PFSK-1 (cell line): ENCODE measurements around the gene DDC.

ENCODE experiments used
- POLR2AphosphoS5 ChIP-seq: IDR thresholded peaks from 2 replicates; pipeline ENCODE4 v1.6.1; 2012; ENCODE audit warnings: low read depth, mild to moderate bottlenecking, control low read depth, low read length, moderate library complexity
- SIN3A ChIP-seq: IDR thresholded peaks from 2 replicates; pipeline ENCODE4 v1.6.1; 2012; ENCODE audit warnings: mild to moderate bottlenecking, low read length, moderate library complexity, borderline replicate concordance; ENCODE audit not compliant: insufficient read depth
- TAF1 ChIP-seq: IDR thresholded peaks from 2 replicates; pipeline ENCODE4 v1.6.1; 2012; ENCODE audit warnings: low read length, control low read depth, borderline replicate concordance; ENCODE audit not compliant: insufficient read depth
- TF ChIP-seq, protein P1 (sequence below), 2 experiments: IDR thresholded peaks; 2 replicates each; pipeline versions ENCODE4 v1.6.1 to v1.8.0; 2011 to 2012; ENCODE audit warnings: low read depth in 2 of 2, low read length in 2 of 2, control low read depth in 1 of 2, inconsistent platforms in 1 of 2, mild to moderate bottlenecking in 1 of 2, moderate library complexity in 1 of 2; ENCODE audit not compliant: insufficient read depth in 1 of 2

- TF ChIP-seq, protein P1, sequence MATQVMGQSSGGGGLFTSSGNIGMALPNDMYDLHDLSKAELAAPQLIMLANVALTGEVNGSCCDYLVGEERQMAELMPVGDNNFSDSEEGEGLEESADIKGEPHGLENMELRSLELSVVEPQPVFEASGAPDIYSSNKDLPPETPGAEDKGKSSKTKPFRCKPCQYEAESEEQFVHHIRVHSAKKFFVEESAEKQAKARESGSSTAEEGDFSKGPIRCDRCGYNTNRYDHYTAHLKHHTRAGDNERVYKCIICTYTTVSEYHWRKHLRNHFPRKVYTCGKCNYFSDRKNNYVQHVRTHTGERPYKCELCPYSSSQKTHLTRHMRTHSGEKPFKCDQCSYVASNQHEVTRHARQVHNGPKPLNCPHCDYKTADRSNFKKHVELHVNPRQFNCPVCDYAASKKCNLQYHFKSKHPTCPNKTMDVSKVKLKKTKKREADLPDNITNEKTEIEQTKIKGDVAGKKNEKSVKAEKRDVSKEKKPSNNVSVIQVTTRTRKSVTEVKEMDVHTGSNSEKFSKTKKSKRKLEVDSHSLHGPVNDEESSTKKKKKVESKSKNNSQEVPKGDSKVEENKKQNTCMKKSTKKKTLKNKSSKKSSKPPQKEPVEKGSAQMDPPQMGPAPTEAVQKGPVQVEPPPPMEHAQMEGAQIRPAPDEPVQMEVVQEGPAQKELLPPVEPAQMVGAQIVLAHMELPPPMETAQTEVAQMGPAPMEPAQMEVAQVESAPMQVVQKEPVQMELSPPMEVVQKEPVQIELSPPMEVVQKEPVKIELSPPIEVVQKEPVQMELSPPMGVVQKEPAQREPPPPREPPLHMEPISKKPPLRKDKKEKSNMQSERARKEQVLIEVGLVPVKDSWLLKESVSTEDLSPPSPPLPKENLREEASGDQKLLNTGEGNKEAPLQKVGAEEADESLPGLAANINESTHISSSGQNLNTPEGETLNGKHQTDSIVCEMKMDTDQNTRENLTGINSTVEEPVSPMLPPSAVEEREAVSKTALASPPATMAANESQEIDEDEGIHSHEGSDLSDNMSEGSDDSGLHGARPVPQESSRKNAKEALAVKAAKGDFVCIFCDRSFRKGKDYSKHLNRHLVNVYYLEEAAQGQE (IDR thresholded peaks at IDR 0.05; ENCODE audit: insufficient read depth in 1 of 2, low read depth in 2 of 2, low read length in 2 of 2) = no peak
- TF ChIP-seq POLR2AphosphoS5 (no peak), SIN3A (no peak), TAF1 (no peak)
Observed at GRCh38 chr7:50418086-50418515, 147.1 kb downstream of the DDC start.
